Activated CD4-positive, alpha-beta T cell treated with anti-CD3 and anti-CD28 coated beads, Interleukin-2, Interleukin-4, amounts not matched to agents 100 ng/mL and 50 ng/mL, durations not matched to agents 16 hours and 8 hours (primary cell): ENCODE results near the gene LRRC18.

Source experiments
- DNase-seq: peaks from one replicate; pipeline ENCODE4 v3.0.0-alpha.2; 2020; ENCODE audit warnings: low spot score

The LRRC18 gene

GRCh38 chr10:48939790-48940325 lies at the start of gene LRRC18:
TSS of gene LRRC18 (minus strand) at chr10:48939840. CDS start at chr10:48914155, 25,685 bp downstream.
- no peak for DNase-seq

GRCh38 chr10:48985621-48986158 lies 46.0 kb upstream of the LRRC18 start:
- no peak for DNase-seq

- DNase-seq, result no peak
These were observed 44.2 kb upstream of the LRRC18 start for GRCh38 chr10:48983648-48984351.

GRCh38 chr10:48982584-48982983 lies 42.9 kb upstream of the LRRC18 start:
- DNase-seq, result no peak

DNA sequence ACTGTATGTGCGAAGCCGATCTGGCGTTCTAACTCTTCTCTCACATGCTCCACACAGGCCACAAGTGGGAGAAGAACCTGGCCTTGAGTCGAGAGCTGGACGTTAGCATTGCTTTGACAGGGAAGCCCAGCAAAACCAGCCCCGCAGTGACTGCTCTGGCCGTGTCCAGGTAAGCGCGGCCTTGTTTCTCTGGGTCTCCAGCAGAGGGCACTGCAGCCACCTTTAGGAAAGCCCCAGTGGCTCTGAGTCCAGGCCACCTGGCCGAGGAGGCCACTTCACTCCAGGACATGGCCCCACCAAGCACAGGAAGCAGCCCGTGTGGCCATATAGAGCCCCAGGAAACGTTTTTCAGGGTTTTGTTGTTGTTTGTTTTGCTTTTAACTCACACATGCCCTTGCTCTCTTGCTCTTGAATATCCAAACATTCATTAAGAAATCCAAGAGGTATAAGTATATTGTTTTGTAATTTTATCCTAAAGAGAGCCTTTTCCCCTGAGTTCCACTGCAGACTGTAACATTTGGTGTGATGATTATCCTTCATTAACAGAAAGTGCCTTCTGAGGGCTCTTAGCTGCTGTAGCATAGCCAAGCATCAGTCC lies 41.8 kb upstream of the LRRC18 start:
- DNase-seq, result peak; percentile 50

GRCh38 chr10:48978318-48978717 lies 38.7 kb upstream of the LRRC18 start:
- no peak for DNase-seq

DNA sequence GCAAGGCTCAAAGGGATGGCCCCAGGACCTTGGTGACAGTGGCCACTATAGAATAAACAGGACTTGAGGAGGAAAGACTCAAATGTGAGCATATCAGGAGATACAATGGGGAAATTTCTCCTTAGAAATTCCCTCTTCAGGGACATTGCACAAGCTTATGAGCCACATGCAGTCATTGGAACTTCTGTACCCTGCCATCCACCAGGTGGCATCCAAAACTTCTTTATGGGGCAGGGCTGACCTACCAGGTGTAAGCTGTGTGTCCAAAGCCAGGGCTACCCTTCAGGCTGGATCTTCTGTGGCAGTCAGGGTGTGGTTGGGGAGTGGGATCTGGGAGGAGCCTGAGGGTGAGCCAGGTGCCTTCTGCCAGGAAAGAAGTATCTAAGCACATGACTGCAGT lies 36.6 kb upstream of the LRRC18 start:
- DNase-seq, result peak; percentile 11

DNA sequence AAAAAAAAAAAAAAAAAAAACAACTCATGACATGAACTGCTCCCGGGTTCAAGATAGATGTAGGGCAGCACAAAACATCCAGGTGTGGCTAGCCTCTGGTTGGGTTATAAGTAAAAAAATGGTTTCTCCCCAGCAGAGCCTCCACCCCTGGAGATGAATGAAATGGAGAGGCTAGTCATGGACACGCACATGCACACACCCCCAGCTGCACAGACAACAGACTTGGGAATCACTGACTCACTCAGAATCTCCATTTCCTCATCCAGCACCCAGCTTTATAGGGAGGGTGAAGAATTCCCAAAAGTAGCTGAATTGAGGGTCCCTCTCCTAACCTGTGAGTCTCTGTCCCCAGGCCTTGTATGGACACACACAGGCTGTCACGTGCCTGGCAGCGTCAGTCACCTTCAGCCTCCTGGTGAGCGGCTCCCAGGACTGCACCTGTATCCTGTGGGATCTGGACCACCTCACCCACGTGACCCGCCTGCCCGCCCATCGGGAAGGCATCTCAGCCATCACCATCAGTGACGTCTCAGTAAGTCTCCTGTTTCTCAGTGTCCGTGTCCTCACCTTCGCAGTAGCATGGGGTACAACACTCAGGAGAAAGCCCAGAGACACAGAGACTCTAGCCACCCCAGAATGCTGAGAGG lies 35.0 kb upstream of the LRRC18 start:
- DNase-seq, result no peak

- DNase-seq, result no peak
These were observed 33.4 kb upstream of the LRRC18 start for GRCh38 chr10:48973065-48973464.

DNA sequence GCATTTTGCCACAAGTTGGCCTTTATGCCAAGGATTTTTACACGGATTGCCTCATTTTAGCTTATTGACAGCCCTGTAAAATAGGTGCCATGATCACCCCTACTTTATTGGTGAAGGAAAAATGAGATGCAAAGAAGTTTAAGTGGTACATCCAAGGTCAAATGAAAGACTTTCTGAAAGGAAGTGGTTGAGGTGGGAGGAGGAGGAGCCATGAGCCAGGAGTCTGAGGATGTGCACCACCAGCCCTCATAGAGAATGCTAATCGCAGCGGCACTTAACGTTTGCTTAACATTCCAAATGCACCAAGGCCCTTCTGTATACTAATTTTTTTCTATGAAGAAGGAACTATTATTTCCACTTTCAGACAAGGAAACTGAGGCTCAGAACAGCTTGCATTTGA lies 31.0 kb upstream of the LRRC18 start:
- DNase-seq, result no peak

GRCh38 chr10:48970046-48970445 lies 30.4 kb upstream of the LRRC18 start:
- no peak for DNase-seq

- DNase-seq, result no peak
These were observed 28.4 kb upstream of the LRRC18 start for GRCh38 chr10:48968036-48968435.

DNA sequence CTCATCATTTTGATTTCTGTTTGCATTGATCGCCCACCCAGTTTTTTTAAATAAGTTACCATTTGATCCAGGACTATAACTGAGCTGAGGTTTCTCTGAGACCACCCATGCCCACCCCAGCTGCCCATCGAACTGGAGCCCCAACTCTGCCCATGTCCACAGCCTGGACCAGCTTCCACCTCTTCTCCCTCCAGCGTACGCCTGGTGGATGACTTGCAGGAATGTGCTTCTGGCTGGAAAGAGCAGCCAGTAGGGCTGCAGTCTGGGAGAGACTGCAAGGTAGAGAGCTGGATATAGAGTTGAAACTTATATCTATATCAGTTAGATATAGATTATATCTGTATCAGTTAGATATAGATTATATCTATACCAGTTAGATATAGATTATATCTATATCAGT lies 25.8 kb upstream of the LRRC18 start:
- DNase-seq, result no peak

DNA sequence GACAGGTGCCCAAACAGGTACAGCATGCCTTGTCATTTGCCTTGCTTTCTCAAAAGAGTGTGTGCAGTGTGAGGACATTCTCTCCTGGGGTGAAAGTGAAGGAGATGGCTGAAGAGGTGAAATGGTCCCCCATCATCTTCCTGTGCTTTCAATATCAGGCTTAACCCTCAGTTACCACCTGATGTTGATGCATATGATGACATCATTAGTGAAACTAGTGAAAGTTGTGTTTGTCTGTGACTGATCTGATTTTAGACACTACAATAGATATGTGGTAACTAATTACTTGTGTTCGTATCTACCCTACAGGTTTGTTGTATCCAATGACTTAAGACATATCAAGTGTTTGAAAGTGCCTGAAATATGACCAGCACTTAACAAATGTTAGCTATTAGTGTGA lies 24.4 kb upstream of the LRRC18 start:
- DNase-seq, result no peak

- no peak for DNase-seq
These were observed 19.1 kb upstream of the LRRC18 start for GRCh38 chr10:48958598-48959190.

GRCh38 chr10:48957361-48958151 lies 17.9 kb upstream of the LRRC18 start:
- DNase-seq, result no peak

DNA sequence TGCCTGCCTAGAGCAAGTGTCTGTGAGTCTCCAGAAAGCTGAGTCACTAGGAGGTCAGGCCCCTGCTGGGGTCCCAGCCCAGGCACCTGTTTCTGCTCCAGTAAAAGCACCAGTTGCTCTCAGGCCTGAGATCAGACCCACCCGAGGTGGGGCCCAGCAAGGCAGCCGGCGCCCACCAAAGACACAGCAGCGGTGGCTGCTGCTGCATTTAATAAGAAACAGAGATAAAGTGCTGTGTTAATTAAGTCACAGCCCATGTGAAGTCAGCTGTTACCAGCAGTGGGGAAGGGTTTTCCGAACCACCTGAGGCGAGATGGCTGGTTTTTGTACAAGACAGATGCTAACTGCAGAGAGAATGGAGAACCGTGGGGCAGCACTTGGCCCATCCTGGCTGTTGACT lies 12.1 kb upstream of the LRRC18 start:
- no peak for DNase-seq

DNA sequence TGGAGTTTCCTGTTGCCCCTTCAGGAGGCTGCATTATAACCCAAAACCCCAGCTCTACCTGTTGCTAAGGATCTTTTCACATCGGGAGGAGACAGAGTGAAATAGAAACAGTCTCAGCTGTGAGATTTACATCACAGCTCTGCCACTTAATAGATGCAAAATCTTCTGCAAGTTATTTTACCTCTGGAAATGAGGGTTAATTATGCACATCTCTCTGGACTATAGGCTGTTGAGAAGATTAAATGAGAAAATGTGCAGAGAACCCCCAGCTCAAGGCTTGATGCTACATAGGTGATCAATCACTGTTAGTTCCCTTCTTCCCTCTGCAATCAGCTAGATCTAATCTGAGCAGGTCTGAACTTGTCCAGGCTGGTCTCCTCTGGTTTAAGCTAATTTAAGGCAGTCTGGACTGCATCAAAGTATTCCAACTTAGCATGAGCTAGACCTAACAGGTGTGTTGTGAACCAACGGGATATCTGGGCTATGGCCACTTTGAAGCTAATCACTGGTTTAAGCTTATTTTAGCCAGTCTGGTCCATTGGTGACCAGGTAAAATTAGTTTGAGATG lies 8.9 kb upstream of the LRRC18 start:
- no peak for DNase-seq

DNA sequence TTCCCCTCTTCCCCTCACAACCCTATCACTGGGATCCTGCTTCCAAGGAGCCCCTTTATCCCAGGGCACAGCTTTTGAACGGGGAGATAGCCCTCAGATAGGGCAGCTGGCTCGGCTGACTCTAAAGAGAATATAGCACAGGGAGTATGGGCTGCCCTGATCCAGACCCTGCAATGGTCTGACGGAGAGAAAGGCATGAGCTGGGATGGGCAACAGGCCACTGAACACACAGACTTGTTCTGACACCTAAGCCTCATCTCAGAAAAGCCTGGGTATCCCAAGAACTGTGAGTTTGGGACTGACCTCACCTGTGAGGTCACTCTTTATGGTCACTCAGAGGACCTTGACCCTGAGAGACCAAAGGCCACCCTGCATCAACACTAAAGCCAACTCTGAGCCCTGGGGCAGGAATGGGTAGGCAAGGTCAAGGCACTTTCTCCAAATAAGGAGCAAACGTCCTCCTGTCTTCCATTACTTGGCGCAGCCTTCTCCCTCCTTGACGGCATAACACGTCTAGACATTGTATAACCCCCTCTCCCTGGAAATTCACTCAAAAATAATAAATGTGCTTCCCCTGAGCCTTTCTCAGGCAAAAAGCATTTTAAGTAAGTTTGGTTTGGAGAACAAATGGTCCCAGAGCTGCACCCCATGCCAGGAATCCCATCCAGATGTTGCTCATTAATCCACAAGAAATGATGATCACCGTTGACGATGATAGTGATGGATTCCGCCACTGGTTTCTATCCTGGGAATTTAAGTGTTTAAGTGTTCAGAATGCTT lies 8.2 kb upstream of the LRRC18 start:
- no peak for DNase-seq

DNA sequence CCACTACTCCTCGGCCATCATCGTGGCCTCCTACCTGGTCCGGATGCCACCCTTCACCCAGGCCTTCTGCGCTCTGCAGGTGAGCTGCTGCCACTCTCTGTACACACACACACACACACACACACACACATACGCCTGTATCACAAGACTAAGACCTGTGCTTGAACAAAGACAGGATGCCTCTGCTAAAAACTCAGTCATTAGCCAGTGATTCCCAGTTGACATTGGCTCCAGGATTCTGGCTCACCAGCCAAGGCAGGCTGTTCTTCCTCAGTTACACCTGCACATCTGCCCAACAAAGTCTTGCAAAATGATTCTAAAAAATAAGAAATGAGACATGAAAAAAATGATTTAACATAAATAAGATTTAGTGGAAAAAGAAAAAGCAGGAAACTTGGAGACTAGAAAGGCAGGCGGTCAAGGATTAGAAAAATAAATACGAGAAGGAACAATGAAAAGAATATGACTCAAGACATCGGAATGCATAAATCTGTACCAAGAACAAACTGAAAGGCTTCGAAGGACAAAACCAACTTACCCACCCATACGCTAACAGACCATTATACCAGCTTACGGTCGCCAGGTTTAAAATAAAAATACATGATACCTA lies 7.4 kb upstream of the LRRC18 start:
- DNase-seq, result no peak
